GM06990 (cell line): ENCODE measurements around the gene TRAP1.

Experiments
- DNase-seq: peaks from one replicate; pipeline ENCODE4 v3.0.0-alpha.2; 2011; ENCODE audit not compliant: insufficient read length; ENCODE audit errors: extremely low read depth
- H3K27me3 ChIP-seq: replicated peaks from 2 replicates; pipeline ENCODE4 v1.6.0; 2011; ENCODE audit warnings: low read length; ENCODE audit not compliant: control insufficient read depth, insufficient read depth
- H3K36me3 ChIP-seq: 2 replicates; pipeline ENCODE4 v1.5.1; 2011; ENCODE audit warnings: low read length; ENCODE audit not compliant: control insufficient read depth, insufficient read depth
- H3K4me3 ChIP-seq: replicated peaks from 2 replicates; pipeline ENCODE4 v1.5.1; 2011; ENCODE audit warnings: low read depth, mild to moderate bottlenecking, control low read depth, low read length
- CTCF ChIP-seq: IDR thresholded peaks from 2 replicates; pipeline ENCODE4 v1.5.1; 2011; ENCODE audit warnings: low read length, control low read depth, mild to moderate bottlenecking, inconsistent platforms; ENCODE audit not compliant: insufficient read depth, poor library complexity, severe bottlenecking

TRAP1 gene

GRCh38 chr16:3740186-3740585 lies 22.9 kb upstream of the TRAP1 start:
- TF ChIP-seq CTCF, result no peak
- DNase-seq, result no peak
- Histone ChIP-seq H3K4me3 (no peak overlapping the region), H3K36me3 (peaks cover 34% of the 10 kb centered on the region), H3K27me3 (no peaks in the 10 kb centered on the region)

GRCh38 chr16:3739636-3740035 lies 22.3 kb upstream of the TRAP1 start:
- H3K36me3 ChIP-seq, result peaks cover 33% of the 10 kb centered on the region
- H3K4me3 ChIP-seq, result no peak overlapping the region
- DNase-seq, result no peak
- TF ChIP-seq CTCF, result no peak
- H3K27me3 ChIP-seq, result no peaks in the 10 kb centered on the region

GRCh38 chr16:3738541-3738940 lies 21.2 kb upstream of the TRAP1 start:
- H3K4me3 ChIP-seq, result no peak overlapping the region
- no peak for DNase-seq
- peaks cover 35% of the 10 kb centered on the region for H3K36me3 ChIP-seq
- no peaks in the 10 kb centered on the region for H3K27me3 ChIP-seq
- no peak for TF ChIP-seq CTCF

- no peak overlapping the region for H3K4me3 ChIP-seq
- peaks cover 33% of the 10 kb centered on the region for H3K36me3 ChIP-seq
- no peaks in the 10 kb centered on the region for H3K27me3 ChIP-seq
- TF ChIP-seq CTCF, result no peak
- DNase-seq, result no peak
Observed at GRCh38 chr16:3738128-3738527, 20.8 kb upstream of the TRAP1 start.

GRCh38 chr16:3737181-3737580 lies 19.9 kb upstream of the TRAP1 start:
- DNase-seq, result no peak
- Histone ChIP-seq H3K4me3 (no peak overlapping the region), H3K36me3 (peaks cover 30% of the 10 kb centered on the region), H3K27me3 (no peaks in the 10 kb centered on the region)
- TF ChIP-seq CTCF, result no peak

- H3K27me3 ChIP-seq, result no peaks in the 10 kb centered on the region
- peaks cover 39% of the 10 kb centered on the region for H3K36me3 ChIP-seq
- no peak overlapping the region for H3K4me3 ChIP-seq
- no peak for TF ChIP-seq CTCF
- DNase-seq, result no peak
Observed at GRCh38 chr16:3736116-3736515, 18.8 kb upstream of the TRAP1 start.
